Glutamatergic neuron (in vitro differentiated cells): ENCODE measurements around the gene GABRR1. TPM values are rescaled to one million over a fixed set of nuclear protein-coding genes. Genes with fewer than 3 reads are reported as not detected.

ENCODE experiments used
- DNase-seq: peaks from one replicate; pipeline ENCODE4 v3.0.0; 2022
- H3K27ac Mint-ChIP-seq: one replicate; pipeline ENCODE4 v1.8.0; 2020; ENCODE audit warnings: mild to moderate bottlenecking, mixed read lengths, inconsistent platforms; ENCODE audit not compliant: unreplicated experiment
- H3K27me3 Mint-ChIP-seq: one replicate; pipeline ENCODE4 v1.8.0; 2020; ENCODE audit warnings: mild to moderate bottlenecking, moderate library complexity, mixed read lengths, inconsistent platforms; ENCODE audit not compliant: unreplicated experiment
- H3K36me3 Mint-ChIP-seq: one replicate; pipeline ENCODE4 v1.8.0; 2020; ENCODE audit warnings: mild to moderate bottlenecking, mixed read lengths, inconsistent platforms; ENCODE audit not compliant: unreplicated experiment
- H3K4me1 Mint-ChIP-seq: one replicate; pipeline ENCODE4 v1.8.0; 2020; ENCODE audit warnings: mild to moderate bottlenecking, low read depth, mixed read lengths, inconsistent platforms; ENCODE audit not compliant: unreplicated experiment
- H3K4me3 Mint-ChIP-seq: one replicate; pipeline ENCODE4 v1.8.0; 2020; ENCODE audit warnings: mild to moderate bottlenecking, mixed read lengths, inconsistent platforms; ENCODE audit not compliant: unreplicated experiment
- H3K9me3 Mint-ChIP-seq: one replicate; pipeline ENCODE4 v1.8.0; 2020; ENCODE audit warnings: mild to moderate bottlenecking, moderate library complexity, mixed read lengths, inconsistent platforms; ENCODE audit not compliant: unreplicated experiment
- CTCF ChIP-seq: fragments of 200-600 bp; sonication (generic); IDR thresholded peaks from one replicate; pipeline ENCODE4 v1.5.0; 2021; ENCODE audit not compliant: partially characterized antibody, unreplicated experiment
- total RNA-seq: library from RNA; stranded (reverse); fragmentation: NEBNext Ultra II Directional; extraction: Animal tissue kit (Norgen Biotek cat#: 25700); gene quantifications from one replicate; pipeline ENCODE4 v1.2.1, GENCODE V29; 2021; ENCODE audit not compliant: unreplicated experiment

Gene GABRR1
- total RNA-seq, 1 donor from 2014 or later: not detected

GRCh38 chr6:89180971-89181370 lies 36.2 kb downstream of the GABRR1 start:
- no peak for DNase-seq

GRCh38 chr6:89180112-89180511 lies 37.0 kb downstream of the GABRR1 start:
- H3K4me1 Mint-ChIP-seq: peaks cover 3% of the 10 kb centered on the region
- TF ChIP-seq CTCF: no peak
- H3K9me3 Mint-ChIP-seq: no peaks in the 10 kb centered on the region
- H3K27ac Mint-ChIP-seq: no peak overlapping the region
- no peaks in the 10 kb centered on the region for H3K36me3 Mint-ChIP-seq
- no peaks in the 10 kb centered on the region for H3K27me3 Mint-ChIP-seq
- H3K4me3 Mint-ChIP-seq: no peak overlapping the region
- no peak for DNase-seq

More at GRCh38 chr6:89180971-89181370, 36.2 kb downstream of the GABRR1 start:
- H3K4me1 Mint-ChIP-seq: peaks cover 3% of the 10 kb centered on the region
- H3K27me3 Mint-ChIP-seq: no peaks in the 10 kb centered on the region
- no peaks in the 10 kb centered on the region for H3K36me3 Mint-ChIP-seq
- H3K9me3 Mint-ChIP-seq: no peaks in the 10 kb centered on the region
- H3K4me3 Mint-ChIP-seq: no peak overlapping the region
- no peak overlapping the region for H3K27ac Mint-ChIP-seq
- no peak for TF ChIP-seq CTCF

GRCh38 chr6:89173634-89174033 lies 43.5 kb downstream of the GABRR1 start:
- H3K27me3 Mint-ChIP-seq: peaks cover 3% of the 10 kb centered on the region
- no peak overlapping the region for H3K4me3 Mint-ChIP-seq
- no peak for TF ChIP-seq CTCF
- H3K9me3 Mint-ChIP-seq: no peaks in the 10 kb centered on the region
- peaks cover 3% of the 10 kb centered on the region for H3K36me3 Mint-ChIP-seq
- H3K4me1 Mint-ChIP-seq: no peaks in the 10 kb centered on the region
- DNase-seq: no peak
- no peak overlapping the region for H3K27ac Mint-ChIP-seq

GRCh38 chr6:89172131-89172530 lies 45.0 kb downstream of the GABRR1 start:
- H3K36me3 Mint-ChIP-seq: peaks cover 3% of the 10 kb centered on the region
- H3K27ac Mint-ChIP-seq: no peak overlapping the region
- no peak for DNase-seq

GRCh38 chr6:89162047-89162371 lies 55.1 kb downstream of the GABRR1 start:
- no peak for DNase-seq
- Mint-ChIP-seq H3K27ac (no peak overlapping the region), H3K27me3 (no peaks in the 10 kb centered on the region), H3K9me3 (no peaks in the 10 kb centered on the region), H3K4me1 (no peaks in the 10 kb centered on the region), H3K4me3 (no peak overlapping the region), H3K36me3 (no peaks in the 10 kb centered on the region)
- TF ChIP-seq CTCF: no peak

More at GRCh38 chr6:89172131-89172530, 45.0 kb downstream of the GABRR1 start:
- peaks cover 5% of the 10 kb centered on the region for H3K27me3 Mint-ChIP-seq
- H3K4me3 Mint-ChIP-seq: no peak overlapping the region
- TF ChIP-seq CTCF: no peak
- H3K9me3 Mint-ChIP-seq: no peaks in the 10 kb centered on the region
- no peaks in the 10 kb centered on the region for H3K4me1 Mint-ChIP-seq
